Neutrophil (primary cell): ENCODE data around the gene GEMIN2.
A peak's percentile ranks its signal among the peaks of the same experiment; 100 is the strongest.
"Not testable (repeated sequence)": the region's sequence is repeated elsewhere in the genome, so short reads cannot be mapped to it uniquely, and the experiment has no call there.

Experiments used
- H3K27ac ChIP-seq: fragments of 200-600 bp; sonication (generic); 2 replicates; pipeline ENCODE4 v1.5.1; 2016; ENCODE audit warnings: mild to moderate bottlenecking, moderate library complexity
- H3K27me3 ChIP-seq: fragments of 200-600 bp; sonication (generic); 2 replicates; pipeline ENCODE4 v1.6.0; 2016; ENCODE audit warnings: mild to moderate bottlenecking
- H3K36me3 ChIP-seq: fragments of 200-600 bp; sonication (generic); 2 replicates; pipeline ENCODE4 v1.5.1; 2017
- H3K4me1 ChIP-seq, 2 experiments: fragments of 200-600 bp in 1 of 2; sonication (generic) in 1 of 2; 1 replicate in 1 of 2; 2 replicates in 1 of 2; pipeline versions ENCODE4 v1.5.1 to v1.6.1; 2013 to 2016; ENCODE audit warnings: low read depth in 1 of 2, low read length in 1 of 2, mild to moderate bottlenecking in 1 of 2, moderate library complexity in 1 of 2; ENCODE audit not compliant: control insufficient read depth in 1 of 2, insufficient read depth in 1 of 2
- H3K4me3 ChIP-seq, 2 experiments: fragments of 200-600 bp in 1 of 2; sonication (generic) in 1 of 2; 1 replicate in 1 of 2; 2 replicates in 1 of 2; pipeline ENCODE4 v1.5.1; 2013 to 2016; ENCODE audit warnings: low read depth in 1 of 2, low read length in 1 of 2, mild to moderate bottlenecking in 1 of 2, moderate library complexity in 1 of 2
- H3K9me3 ChIP-seq: fragments of 200-600 bp; sonication (generic); 2 replicates; pipeline ENCODE4 v1.5.1; 2016
- TF ChIP-seq, protein P1 (sequence below): fragments of 200-600 bp; sonication (generic); IDR thresholded peaks from 2 replicates; pipeline ENCODE4 v1.5.1; 2016; ENCODE audit warnings: antibody characterized with exemption

The GEMIN2 gene, protein sequence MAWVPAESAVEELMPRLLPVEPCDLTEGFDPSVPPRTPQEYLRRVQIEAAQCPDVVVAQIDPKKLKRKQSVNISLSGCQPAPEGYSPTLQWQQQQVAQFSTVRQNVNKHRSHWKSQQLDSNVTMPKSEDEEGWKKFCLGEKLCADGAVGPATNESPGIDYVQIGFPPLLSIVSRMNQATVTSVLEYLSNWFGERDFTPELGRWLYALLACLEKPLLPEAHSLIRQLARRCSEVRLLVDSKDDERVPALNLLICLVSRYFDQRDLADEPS

GRCh38 chr14:39114073-39114838 is at the start of gene GEMIN2:
GEMIN2 (plus strand) TSS chr14:39114323; CDS start chr14:39114339, 16 bp downstream.
- TF ChIP-seq, protein P1, sequence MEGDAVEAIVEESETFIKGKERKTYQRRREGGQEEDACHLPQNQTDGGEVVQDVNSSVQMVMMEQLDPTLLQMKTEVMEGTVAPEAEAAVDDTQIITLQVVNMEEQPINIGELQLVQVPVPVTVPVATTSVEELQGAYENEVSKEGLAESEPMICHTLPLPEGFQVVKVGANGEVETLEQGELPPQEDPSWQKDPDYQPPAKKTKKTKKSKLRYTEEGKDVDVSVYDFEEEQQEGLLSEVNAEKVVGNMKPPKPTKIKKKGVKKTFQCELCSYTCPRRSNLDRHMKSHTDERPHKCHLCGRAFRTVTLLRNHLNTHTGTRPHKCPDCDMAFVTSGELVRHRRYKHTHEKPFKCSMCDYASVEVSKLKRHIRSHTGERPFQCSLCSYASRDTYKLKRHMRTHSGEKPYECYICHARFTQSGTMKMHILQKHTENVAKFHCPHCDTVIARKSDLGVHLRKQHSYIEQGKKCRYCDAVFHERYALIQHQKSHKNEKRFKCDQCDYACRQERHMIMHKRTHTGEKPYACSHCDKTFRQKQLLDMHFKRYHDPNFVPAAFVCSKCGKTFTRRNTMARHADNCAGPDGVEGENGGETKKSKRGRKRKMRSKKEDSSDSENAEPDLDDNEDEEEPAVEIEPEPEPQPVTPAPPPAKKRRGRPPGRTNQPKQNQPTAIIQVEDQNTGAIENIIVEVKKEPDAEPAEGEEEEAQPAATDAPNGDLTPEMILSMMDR = no peak
- Histone ChIP-seq H3K4me1 (peaks cover 16% of the 10 kb centered on the region in 2 experiments), H3K27me3 (no peaks in the 10 kb centered on the region), H3K27ac (peak within 1 kb of the TSS; percentile 65), H3K4me3 (peak within 1 kb of the TSS; percentile 64 to 73), H3K9me3 (no peaks in the 10 kb centered on the region), H3K36me3 (peaks cover 2% of the 10 kb centered on the region)

- H3K36me3 ChIP-seq = peaks cover 77% of the 10 kb centered on the region
- not testable (repeated sequence) for H3K27me3 ChIP-seq, H3K4me1 ChIP-seq, H3K9me3 ChIP-seq, H3K27ac ChIP-seq, H3K4me3 ChIP-seq
Observed at GRCh38 chr14:39069169-39069805, 44.8 kb upstream of the GEMIN2 start.

GRCh38 chr14:39069923-39070322 is 44.2 kb upstream of the GEMIN2 start:
- TF ChIP-seq, protein P1 = no peak
- H3K36me3 ChIP-seq = peaks cover 76% of the 10 kb centered on the region
- no peaks in the 10 kb centered on the region for H3K27me3 ChIP-seq
- H3K4me3 ChIP-seq = no peak overlapping the region
- no peaks in the 10 kb centered on the region for H3K9me3 ChIP-seq
- no peaks in the 10 kb centered on the region for H3K4me1 ChIP-seq
- H3K27ac ChIP-seq = no peak overlapping the region

DNA sequence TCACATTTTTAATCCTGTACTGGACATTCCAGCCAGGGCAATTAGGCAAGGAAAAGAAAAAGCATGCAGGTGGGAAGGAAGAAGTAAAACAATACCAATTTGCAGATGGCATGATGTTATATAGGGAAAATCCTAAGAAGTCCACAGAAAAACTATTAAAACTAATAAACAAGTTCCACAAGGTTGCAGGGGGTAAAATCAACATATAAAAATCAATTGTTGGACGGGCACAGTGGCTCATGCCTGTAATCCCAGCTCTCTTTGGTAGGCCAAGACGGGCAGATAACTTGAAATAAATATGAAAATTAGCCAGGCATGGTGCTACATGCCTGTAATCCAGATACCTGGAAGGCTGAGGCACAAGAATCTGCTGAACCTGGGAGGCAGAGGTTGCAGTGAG is 43.0 kb upstream of the GEMIN2 start:
- Histone ChIP-seq H3K4me3 (no peak overlapping the region), H3K27me3 (no peaks in the 10 kb centered on the region), H3K4me1 (no peaks in the 10 kb centered on the region), H3K9me3 (no peaks in the 10 kb centered on the region), H3K27ac (no peak overlapping the region), H3K36me3 (peaks cover 76% of the 10 kb centered on the region)
- TF ChIP-seq, protein P1 = no peak

DNA sequence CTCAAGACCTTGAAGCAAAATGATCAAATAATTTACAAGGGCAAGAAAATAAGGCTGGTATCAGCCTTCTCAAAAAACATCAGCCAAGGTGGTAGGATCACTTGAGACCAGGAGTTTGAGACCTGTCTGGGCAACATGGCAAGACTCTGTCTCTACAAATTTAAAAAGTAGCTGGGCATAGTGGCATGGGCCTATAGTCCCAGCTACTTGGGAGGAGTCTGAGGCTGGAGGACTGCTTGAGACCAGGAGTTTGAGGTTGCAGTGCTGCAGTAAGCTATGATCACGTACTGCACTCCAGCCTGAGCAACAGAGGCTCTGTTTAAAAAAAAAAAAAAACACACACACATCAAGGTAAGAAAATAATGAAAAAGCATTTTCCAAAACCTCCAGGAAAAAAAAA is 33.2 kb upstream of the GEMIN2 start:
- Histone ChIP-seq H3K36me3 (peaks cover 67% of the 10 kb centered on the region), H3K4me1 (no peaks in the 10 kb centered on the region), H3K9me3 (no peaks in the 10 kb centered on the region), H3K27ac (no peak overlapping the region), H3K27me3 (no peaks in the 10 kb centered on the region), H3K4me3 (no peak overlapping the region)
- TF ChIP-seq, protein P1 = no peak

GRCh38 chr14:39083127-39083526 is 31.0 kb upstream of the GEMIN2 start:
- H3K4me1 ChIP-seq = no peaks in the 10 kb centered on the region
- no peak overlapping the region for H3K4me3 ChIP-seq
- no peak overlapping the region for H3K27ac ChIP-seq
- peaks cover 75% of the 10 kb centered on the region for H3K36me3 ChIP-seq
- H3K9me3 ChIP-seq = no peaks in the 10 kb centered on the region
- H3K27me3 ChIP-seq = no peaks in the 10 kb centered on the region
- TF ChIP-seq, protein P1 = no peak
